Sigmoid colon (tissue), 7 donors: Measurements from ENCODE around the gene FBXW8. TPM values are rescaled to one million over a fixed set of nuclear protein-coding genes. Genes with fewer than 3 reads are reported as not detected.

Experiments
- DNase-seq: peaks from one replicate; pipeline ENCODE4 v3.0.0-alpha.2; 2019
- H3K27ac ChIP-seq, 4 donors: fragments of 200-600 bp; sonication (generic); one replicate each; pipeline ENCODE4 v1.5.1; 2016 to 2019; ENCODE audit warnings: mild to moderate bottlenecking in 1 of 4
- H3K27me3 ChIP-seq, 3 donors: fragments of 200-600 bp; sonication (generic); one replicate each; pipeline ENCODE4 v1.5.1; 2019; ENCODE audit warnings: mild to moderate bottlenecking in 1 of 3
- H3K36me3 ChIP-seq, 4 donors: fragments of 200-600 bp; sonication (generic); one replicate each; pipeline ENCODE4 v1.5.1; 2016 to 2019
- H3K4me1 ChIP-seq, 4 donors: fragments of 200-600 bp; sonication (generic); one replicate each; pipeline ENCODE4 v1.5.1; 2017 to 2019
- H3K4me3 ChIP-seq, 4 donors: fragments of 200-600 bp; sonication (generic); one replicate each; pipeline ENCODE4 v1.5.1; 2017 to 2019; ENCODE audit warnings: mild to moderate bottlenecking in 2 of 4, moderate library complexity in 1 of 4
- H3K9me3 ChIP-seq, 4 donors: fragments of 200-600 bp in 3 of 4; sonication (generic) in 3 of 4; one replicate each; pipeline versions ENCODE4 v1.5.1 to v1.6.1; 2013 to 2019
- CTCF ChIP-seq, 4 experiments: fragments of 450-650 bp in 3 of 4; fragments of 200-600 bp in 1 of 4; IDR thresholded peaks; one replicate each; pipeline ENCODE4 v1.5.1; 2016 to 2019; ENCODE audit warnings: antibody characterized with exemption in 4 of 4, mild to moderate bottlenecking in 3 of 4, moderate library complexity in 2 of 4
- EP300 ChIP-seq, 4 donors: sonication (generic); formaldehyde crosslinking; IDR thresholded peaks; one replicate each; pipeline ENCODE4 v1.6.1; 2017; ENCODE audit warnings: antibody characterized with exemption in 4 of 4
- POLR2A ChIP-seq, 2 donors: fragments of 450-650 bp; IDR thresholded peaks; one replicate each; pipeline ENCODE4 v1.6.1; 2016; ENCODE audit warnings: antibody characterized with exemption in 2 of 2, mild to moderate bottlenecking in 2 of 2, moderate library complexity in 2 of 2
- POLR2AphosphoS5 ChIP-seq, 4 donors: sonication (generic); formaldehyde crosslinking; IDR thresholded peaks; one replicate each; pipeline ENCODE4 v1.6.1; 2017; ENCODE audit warnings: antibody characterized with exemption in 4 of 4
- WGBS, 2 donors: extraction: QIAGEN DNeasy Blood & Tissue Kit; methylation state at CpG; one replicate each; pipeline ENCODE4 v1.1.7; 2013; 5-methylcytosine and 5-hydroxymethylcytosine counted together
- intact Hi-C: fragments of 100-400 bp; cut with DNase I; formaldehyde crosslinking; loops from one replicate; pipeline ENCODE4 v1.15.1; 2023
- polyA plus RNA-seq, 3 donors: library from polyadenylated mRNA; stranded (reverse); fragments of 200-250 nt; gene quantifications; one replicate each; pipeline ENCODE4 v1.2.3, GENCODE V29; 2013
- total RNA-seq, 4 donors: library from RNA; depleted of rRNA; stranded (reverse); fragments of >200 nt; gene quantifications; one replicate each; pipeline ENCODE4 v1.1.0, GENCODE V29; 2016
- donor health status: healthy with polysubstance abuse.
- donor health status: Bipolar disorder and iron deficiency.
- donor health status: healthy.

FBXW8 gene
- total RNA-seq, result 10 to 100 TPM in 2 of 4 donors, 1 to 10 TPM in 2; 7.7 to 19.1 (median 10.7) TPM
- 1 to 10 TPM; 2.3 to 6.3 (median 3.0) TPM for polyA plus RNA-seq

- peak; percentile 77 for DNase-seq
- WGBS, 2 donors, result 0% methylated on average over 82 of the region's 82 CpGs
Measured at GRCh38 chr12:116910645-116911451, at the start of gene FBXW8. Gene FBXW8 (plus strand): TSS chr12:116910950. CDS start chr12:116911038, 88 bp downstream.

GRCh38 chr12:116861320-116861719, 49.4 kb upstream of the FBXW8 start:
- no peaks in the 10 kb centered on the region for H3K9me3 ChIP-seq
- peaks cover 0 to 8% (median 0%) of the 10 kb centered on the region in 4 donors for H3K4me1 ChIP-seq
- intact Hi-C loops, result no loop called here
- WGBS, 2 donors, result 28 to 68% methylated on average over 12 of the region's 12 CpGs
- no peaks in the 10 kb centered on the region for H3K36me3 ChIP-seq
- H3K27ac ChIP-seq, result no peak overlapping the region
- H3K4me3 ChIP-seq, result no peak overlapping the region
- no peak for DNase-seq
- peaks cover 0 to 36% (median 13%) of the 10 kb centered on the region in 3 donors for H3K27me3 ChIP-seq
- TF ChIP-seq POLR2A (IDR thresholded peaks at IDR 0.05) (no peak), EP300 (IDR thresholded peaks at IDR 0.05) (no peak), CTCF (IDR thresholded peaks at IDR 0.05) (no peak), POLR2AphosphoS5 (IDR thresholded peaks at IDR 0.05) (no peak)

More at GRCh38 chr12:116910645-116911451, at the start of gene FBXW8:
- Histone ChIP-seq H3K4me3 (peak within 1 kb of the TSS; percentile 63 to 93 (median 84)), H3K9me3 (no peaks in the 10 kb centered on the region), H3K4me1 (peaks cover 0 to 11% (median 5%) of the 10 kb centered on the region in 4 donors), H3K27me3 (no peaks in the 10 kb centered on the region), H3K36me3 (no peaks in the 10 kb centered on the region), H3K27ac (peak within 1 kb of the TSS; percentile 74 to 90 (median 84))
- intact Hi-C loops, result no loop called here
- TF ChIP-seq POLR2A (IDR thresholded peaks at IDR 0.05) (no peak), EP300 (IDR thresholded peaks at IDR 0.05) (no peak), POLR2AphosphoS5 (IDR thresholded peaks at IDR 0.05) (peak in 3 of 4 donors; percentile 36 to 57 (median 47)), CTCF (IDR thresholded peaks at IDR 0.05) (no peak)

- Histone ChIP-seq H3K27me3 (peaks cover 0 to 28% (median 5%) of the 10 kb centered on the region in 3 donors), H3K4me3 (no peak overlapping the region), H3K27ac (no peak overlapping the region), H3K4me1 (peaks cover 0 to 8% (median 0%) of the 10 kb centered on the region in 4 donors), H3K9me3 (no peaks in the 10 kb centered on the region), H3K36me3 (no peaks in the 10 kb centered on the region)
- TF ChIP-seq EP300 (IDR thresholded peaks at IDR 0.05), result no peak
- no peak for TF ChIP-seq POLR2AphosphoS5 (IDR thresholded peaks at IDR 0.05)
- TF ChIP-seq CTCF (IDR thresholded peaks at IDR 0.05), result no peak
- no peak for TF ChIP-seq POLR2A (IDR thresholded peaks at IDR 0.05)
- 95 to 97% methylated on average over 4 of the region's 4 CpGs for WGBS, 2 donors
- intact Hi-C loops, result no loop called here
- no peak for DNase-seq
Measured at GRCh38 chr12:116862167-116862566, 48.6 kb upstream of the FBXW8 start.

GRCh38 chr12:116863275-116863767, 47.4 kb upstream of the FBXW8 start:
- no peak for DNase-seq
- H3K4me3 ChIP-seq, result no peak overlapping the region
- intact Hi-C loops, result no loop called here
- 40 to 54% methylated on average over 6 of the region's 6 CpGs for WGBS, 2 donors
- peaks cover 0 to 17% (median 0%) of the 10 kb centered on the region in 3 donors for H3K27me3 ChIP-seq
- peaks cover 0 to 8% (median 0%) of the 10 kb centered on the region in 4 donors for H3K4me1 ChIP-seq
- no peak overlapping the region for H3K27ac ChIP-seq
- no peaks in the 10 kb centered on the region for H3K9me3 ChIP-seq
- no peaks in the 10 kb centered on the region for H3K36me3 ChIP-seq
- TF ChIP-seq CTCF (IDR thresholded peaks at IDR 0.05), result peak in 1 of 4 experiments; percentile 14
- TF ChIP-seq EP300 (IDR thresholded peaks at IDR 0.05), result no peak
- TF ChIP-seq POLR2AphosphoS5 (IDR thresholded peaks at IDR 0.05), result no peak
